Measurements from ENCODE around the gene DOK6.
"Not testable (repeated sequence)": the region's sequence is repeated elsewhere in the genome, so short reads cannot be mapped to it uniquely, and the experiment has no call there.

DOK6 gene

GRCh38 chr18:69617888-69618287 is 217.2 kb downstream of the DOK6 start:
- no peak for DNase-seq (ENCODE audit: extremely low read depth in 1 of 2, low read depth in 1 of 2)

- no peak for DNase-seq (ENCODE audit: extremely low read depth in 1 of 2, low read depth in 1 of 2)
Observed at GRCh38 chr18:69622184-69622583, 221.5 kb downstream of the DOK6 start.

GRCh38 chr18:69622961-69623360 is 222.3 kb downstream of the DOK6 start:
- no peak for DNase-seq (ENCODE audit: extremely low read depth in 1 of 2, low read depth in 1 of 2)

- no peak for DNase-seq (ENCODE audit: extremely low read depth in 1 of 2, low read depth in 1 of 2)
Observed at GRCh38 chr18:69626171-69626570, 225.5 kb downstream of the DOK6 start.

- no peak for DNase-seq (ENCODE audit: extremely low read depth in 1 of 2, low read depth in 1 of 2)
Observed at GRCh38 chr18:69626643-69627242, 226.1 kb downstream of the DOK6 start.

GRCh38 chr18:69628774-69629359 is 228.2 kb downstream of the DOK6 start:
- DNase-seq (ENCODE audit: extremely low read depth in 1 of 2, low read depth in 1 of 2) = no peak

- DNase-seq (ENCODE audit: extremely low read depth in 1 of 2, low read depth in 1 of 2) = no peak
Observed at GRCh38 chr18:69631281-69631680, 230.6 kb downstream of the DOK6 start.

- DNase-seq (ENCODE audit: extremely low read depth in 1 of 2, low read depth in 1 of 2) = no peak
Observed at GRCh38 chr18:69635482-69635881, 234.8 kb downstream of the DOK6 start.

- DNase-seq (ENCODE audit: extremely low read depth in 1 of 2, low read depth in 1 of 2) = no peak
Observed at GRCh38 chr18:69636529-69637301, 236.0 kb downstream of the DOK6 start.

GRCh38 chr18:69638056-69638455 is 237.4 kb downstream of the DOK6 start:
- no peak for DNase-seq (ENCODE audit: extremely low read depth in 1 of 2, low read depth in 1 of 2)

- no peak for DNase-seq (ENCODE audit: extremely low read depth in 1 of 2, low read depth in 1 of 2)
Observed at GRCh38 chr18:69647702-69648101, 247.0 kb downstream of the DOK6 start.

GRCh38 chr18:69648486-69648885 is 247.8 kb downstream of the DOK6 start:
- no peak for DNase-seq (ENCODE audit: extremely low read depth in 1 of 2, low read depth in 1 of 2)

- DNase-seq (ENCODE audit: extremely low read depth in 1 of 2, low read depth in 1 of 2) = no peak
Observed at GRCh38 chr18:69649684-69650083, 249.0 kb downstream of the DOK6 start.

- DNase-seq (ENCODE audit: extremely low read depth in 1 of 2, low read depth in 1 of 2) = no peak
Observed at GRCh38 chr18:69651243-69651642, 250.6 kb downstream of the DOK6 start.

- DNase-seq (ENCODE audit: extremely low read depth in 1 of 2, low read depth in 1 of 2) = no peak
Observed at GRCh38 chr18:69655816-69656215, 255.1 kb downstream of the DOK6 start.

- DNase-seq (ENCODE audit: extremely low read depth in 1 of 2, low read depth in 1 of 2) = no peak
Observed at GRCh38 chr18:69658103-69658502, 257.4 kb downstream of the DOK6 start.

GRCh38 chr18:69658685-69659084 is 258.0 kb downstream of the DOK6 start:
- no peak for DNase-seq (ENCODE audit: extremely low read depth in 1 of 2, low read depth in 1 of 2)

- DNase-seq (ENCODE audit: extremely low read depth in 1 of 2, low read depth in 1 of 2) = no peak
Observed at GRCh38 chr18:69659142-69659651, 258.5 kb downstream of the DOK6 start.

GRCh38 chr18:69662090-69662489 is 261.4 kb downstream of the DOK6 start:
- DNase-seq (ENCODE audit: extremely low read depth in 1 of 2, low read depth in 1 of 2) = not testable (repeated sequence)

- DNase-seq (ENCODE audit: extremely low read depth in 1 of 2, low read depth in 1 of 2) = no peak
Observed at GRCh38 chr18:69664399-69664798, 263.7 kb downstream of the DOK6 start.

GRCh38 chr18:69674292-69674877 is 273.7 kb downstream of the DOK6 start:
- DNase-seq (ENCODE audit: extremely low read depth in 1 of 2, low read depth in 1 of 2) = no peak

- no peak for DNase-seq (ENCODE audit: extremely low read depth in 1 of 2, low read depth in 1 of 2)
Observed at GRCh38 chr18:69674966-69675365, 274.3 kb downstream of the DOK6 start.
